HG02610 (cell line): ENCODE results near the gene GRB14.
A peak's percentile ranks its signal among the peaks of the same experiment; 100 is the strongest.

ENCODE experiments used
- ATAC-seq: cut with Tn5 transposase; IDR thresholded peaks from one replicate; pipeline ENCODE4 v1.9.1; 2021; ENCODE audit warnings: mild to moderate bottlenecking, moderate library complexity; ENCODE audit not compliant: unreplicated experiment

The GRB14 gene

GRCh38 chr2:164617466-164617865 lies 3.8 kb downstream of the GRB14 start:
- ATAC-seq, result no peak

GRCh38 chr2:164613321-164613982 lies 7.8 kb downstream of the GRB14 start:
- no peak for ATAC-seq

- no peak for ATAC-seq
These were observed 11.5 kb downstream of the GRB14 start for GRCh38 chr2:164609790-164610189.

GRCh38 chr2:164606557-164606956 lies 14.7 kb downstream of the GRB14 start:
- ATAC-seq, result no peak

GRCh38 chr2:164605295-164605694 lies 16.0 kb downstream of the GRB14 start:
- no peak for ATAC-seq

- ATAC-seq, result no peak
These were observed 20.5 kb downstream of the GRB14 start for GRCh38 chr2:164600763-164601162.

- peak; percentile 97 for ATAC-seq
These were observed 21.2 kb downstream of the GRB14 start for GRCh38 chr2:164599954-164600589.

GRCh38 chr2:164597983-164598382 lies 23.3 kb downstream of the GRB14 start:
- no peak for ATAC-seq

GRCh38 chr2:164595031-164595430 lies 26.3 kb downstream of the GRB14 start:
- ATAC-seq, result no peak

GRCh38 chr2:164593959-164594358 lies 27.3 kb downstream of the GRB14 start:
- no peak for ATAC-seq

- no peak for ATAC-seq
These were observed 27.7 kb downstream of the GRB14 start for GRCh38 chr2:164593541-164593940.

GRCh38 chr2:164589522-164589921 lies 31.8 kb downstream of the GRB14 start:
- no peak for ATAC-seq

- no peak for ATAC-seq
These were observed 40.2 kb downstream of the GRB14 start for GRCh38 chr2:164581050-164581449.

GRCh38 chr2:164574931-164575330 lies 46.4 kb downstream of the GRB14 start:
- no peak for ATAC-seq

- no peak for ATAC-seq
These were observed 50.8 kb downstream of the GRB14 start for GRCh38 chr2:164570475-164570874.

- ATAC-seq, result no peak
These were observed 51.9 kb downstream of the GRB14 start for GRCh38 chr2:164569378-164569777.

- ATAC-seq, result no peak
These were observed 53.0 kb downstream of the GRB14 start for GRCh38 chr2:164568317-164568716.

GRCh38 chr2:164567335-164567989 lies 53.8 kb downstream of the GRB14 start:
- ATAC-seq, result no peak

GRCh38 chr2:164565359-164565758 lies 55.9 kb downstream of the GRB14 start:
- no peak for ATAC-seq

GRCh38 chr2:164562666-164563065 lies 58.6 kb downstream of the GRB14 start:
- ATAC-seq, result no peak

GRCh38 chr2:164561991-164562390 lies 59.3 kb downstream of the GRB14 start:
- no peak for ATAC-seq

- ATAC-seq, result no peak
These were observed 59.9 kb downstream of the GRB14 start for GRCh38 chr2:164561416-164561815.
